Endothelial cell of umbilical vein (primary cell): ENCODE measurements around the gene DYNLT1. TPM values are rescaled to one million over a fixed set of nuclear protein-coding genes. Genes with fewer than 3 reads are reported as not detected.

ENCODE experiments used
- BruUV-seq: library from RNA; stranded (reverse); fragments of 400-500 nt; replicated peaks from 2 replicates; lab custom pipeline; 2021; lab: Mats Ljungman, UMichigan
- CTCF ChIA-PET: fragments of 300-600, 350-600 bp; sonication (Branson Sonifier 250); formaldehyde crosslinking; loops from one replicate; lab custom pipeline; 2021; ENCODE audit warnings: antibody characterized with exemption, inconsistent platforms; lab: Charles Lee
- POLR2A ChIA-PET: fragments of 300-600, 350-600 bp; sonication (Branson Sonifier 250); formaldehyde crosslinking; loops from one replicate; lab custom pipeline; 2021; ENCODE audit warnings: antibody characterized with exemption, inconsistent platforms; lab: Charles Lee
- DNase-seq: peaks from one replicate; pipeline ENCODE4 v3.0.0-alpha.2; 2011; ENCODE audit warnings: low read depth, low spot score
- FAIRE-seq: peaks from 2 replicates; lab custom pipeline; 2011; peaks lifted over from hg19 to GRCh38; lab: Jason Lieb, UNC
- H2AFZ ChIP-seq: 2 replicates; pipeline ENCODE4 v1.6.0; 2012; ENCODE audit warnings: low read depth, low read length, control low read depth, inconsistent platforms
- H3K27ac ChIP-seq: 2 replicates; pipeline ENCODE4 v1.5.1; 2011; ENCODE audit warnings: low read depth, mild to moderate bottlenecking, control low read depth, low read length, moderate library complexity; ENCODE audit not compliant: insufficient read depth
- H3K27me3 ChIP-seq, 2 experiments: 2 replicates each; pipeline versions ENCODE4 v1.6.0 to v1.6.1; 2011; ENCODE audit warnings: low read length in 2 of 2, mixed read lengths in 1 of 2; ENCODE audit not compliant: control insufficient read depth in 2 of 2, insufficient read depth in 2 of 2
- H3K36me3 ChIP-seq, 2 experiments: 2 replicates in 1 of 2; 3 replicates in 1 of 2; pipeline ENCODE4 v1.5.1; 2011; ENCODE audit warnings: low read length in 2 of 2, mild to moderate bottlenecking in 1 of 2, moderate library complexity in 1 of 2; ENCODE audit not compliant: control insufficient read depth in 2 of 2, insufficient read depth in 2 of 2; ENCODE audit errors: extremely low read depth in 1 of 2
- H3K4me1 ChIP-seq: 3 replicates; pipeline ENCODE4 v1.5.1; 2011; ENCODE audit warnings: mild to moderate bottlenecking, low read length; ENCODE audit not compliant: control insufficient read depth, insufficient read depth; ENCODE audit errors: extremely low read depth
- H3K4me2 ChIP-seq: 2 replicates; pipeline ENCODE4 v1.6.1; 2011; ENCODE audit warnings: low read length, control low read depth, mixed read lengths; ENCODE audit not compliant: insufficient read depth
- H3K4me3 ChIP-seq, 3 experiments: fragments of 200-600 bp in 1 of 3; sonication (generic), shearing (Covaris generic) in 1 of 3; replicated peaks in 1 of 3; 2 replicates each; pipeline ENCODE4 v1.5.1; 2011 to 2016; ENCODE audit warnings: control low read depth in 3 of 3, low read length in 3 of 3, mild to moderate bottlenecking in 2 of 3, inconsistent platforms in 1 of 3, low read depth in 1 of 3, moderate library complexity in 1 of 3; ENCODE audit not compliant: insufficient read depth in 1 of 3
- H3K79me2 ChIP-seq: 2 replicates; pipeline ENCODE4 v1.6.0; 2012; ENCODE audit warnings: low read length, inconsistent platforms; ENCODE audit not compliant: control insufficient read depth, insufficient read depth
- H3K9ac ChIP-seq: replicated peaks from 2 replicates; pipeline ENCODE3; 2011; ENCODE audit warnings: low read length, control low read depth; ENCODE audit not compliant: insufficient read depth; ENCODE audit errors: extremely low read depth
- H3K9me1 ChIP-seq: replicated peaks from 3 replicates; pipeline ENCODE4 v1.6.0; 2011; ENCODE audit warnings: mild to moderate bottlenecking, low read length; ENCODE audit not compliant: control insufficient read depth, insufficient read depth; ENCODE audit errors: extremely low read depth
- H3K9me3 ChIP-seq: replicated peaks from 2 replicates; pipeline ENCODE4 v1.5.1; 2012; ENCODE audit warnings: low read length, inconsistent platforms; ENCODE audit not compliant: control insufficient read depth, insufficient read depth
- H4K20me1 ChIP-seq: replicated peaks from 2 replicates; pipeline ENCODE3; 2011; ENCODE audit warnings: mild to moderate bottlenecking, low read length; ENCODE audit not compliant: control insufficient read depth, insufficient read depth; ENCODE audit errors: extremely low read depth
- EZH2 ChIP-seq: IDR thresholded peaks from 2 replicates; pipeline ENCODE4 v1.6.1; 2012; ENCODE audit warnings: borderline replicate concordance, low read depth, mild to moderate bottlenecking, moderate library complexity, low read length, inconsistent platforms; ENCODE audit not compliant: severe bottlenecking
- FOS ChIP-seq: IDR thresholded peaks from 2 replicates; pipeline ENCODE4 v1.6.1; 2011; ENCODE audit warnings: mild to moderate bottlenecking, low read length, moderate library complexity, borderline replicate concordance; ENCODE audit not compliant: insufficient read depth
- GATA2 ChIP-seq: IDR thresholded peaks from 2 replicates; pipeline ENCODE4 v1.7.0; 2011; ENCODE audit warnings: low read depth, mild to moderate bottlenecking, moderate library complexity, mixed read lengths, low read length; ENCODE audit not compliant: insufficient read length, insufficient read depth
- JUN ChIP-seq: IDR thresholded peaks from 2 replicates; pipeline ENCODE4 v1.6.1; 2011; ENCODE audit warnings: borderline replicate concordance, low read depth; ENCODE audit not compliant: insufficient read length, insufficient read depth
- MAX ChIP-seq: IDR thresholded peaks from 2 replicates; pipeline ENCODE4 v1.6.1; 2011; ENCODE audit not compliant: insufficient read depth, insufficient read length
- MYC ChIP-seq: IDR thresholded peaks from one replicate; pipeline ENCODE4 v1.6.1; 2011; ENCODE audit warnings: mild to moderate bottlenecking, low read depth, low read length
- POLR2A ChIP-seq: IDR thresholded peaks from 2 replicates; pipeline ENCODE4 v1.6.1; 2012; ENCODE audit warnings: low read depth, mild to moderate bottlenecking, control low read depth, low read length
- POLR2AphosphoS5 ChIP-seq: IDR thresholded peaks from 2 replicates; pipeline ENCODE4 v1.6.1; 2012; ENCODE audit warnings: low read depth, mild to moderate bottlenecking, control low read depth, low read length, moderate library complexity; ENCODE audit not compliant: insufficient read depth
- dilution Hi-C: fragments of 300-500 bp; cut with MboI; formaldehyde crosslinking; loops from one replicate; pipeline ENCODE4 v1.15.0; 2019; ENCODE audit warnings: low sequenced_read_pairs; ENCODE audit not compliant: extremely low pct_ligation_motif_present
- intact Hi-C: fragments of 100-400 bp; cut with micrococcal nuclease; formaldehyde crosslinking; loops from one replicate; pipeline ENCODE4 v1.10.0; 2022
- polyA plus RNA-seq, 4 experiments: library from polyadenylated mRNA; depleted of rRNA in 3 of 4; stranded (reverse) in 3 of 4; unstranded in 1 of 4; fragments of >200 nt; gene quantifications; 2 replicates each; pipeline versions ENCODE4 v1.2.1 to v1.2.3, GENCODE V29; 2011 to 2012; ENCODE audit warnings: missing spikeins in 1 of 4
- total RNA-seq: library from RNA; stranded (reverse); gene quantifications from 2 replicates; pipeline ENCODE4 v1.2.3, GENCODE V29; 2021
- TF ChIP-seq, protein P1 (sequence below), 2 donors: IDR thresholded peaks; 1 replicate in 1 of 2; 2 replicates in 1 of 2; pipeline ENCODE4 v1.5.1; 2011; ENCODE audit warnings: low read length in 2 of 2, mild to moderate bottlenecking in 2 of 2, moderate library complexity in 2 of 2, control low read depth in 1 of 2, inconsistent platforms in 1 of 2, low read depth in 1 of 2; ENCODE audit not compliant: insufficient read depth in 1 of 2; ENCODE audit errors: extremely low read depth in 1 of 2

The DYNLT1 gene
- total and polyA plus RNA-seq, 2 donors (not counting 3 experiments of a cell fraction or from before 2014, with no cell fraction given): 162 to 267 TPM

GRCh38 chr6:158640519-158640918, 4.0 kb downstream of the DYNLT1 start:
- ChIA-PET POLR2A (no interaction called here), CTCF (interaction anchor here (0.6 kb wide), 1 partner anchor 309 kb away, joined by 3 read pairs; no protein-coding TSS in a partner anchor)
- Histone ChIP-seq H3K27ac (no peak overlapping the region), H3K36me3 (peaks cover 3 to 9% of the 10 kb centered on the region in 2 experiments), H3K4me1 (peaks cover 28% of the 10 kb centered on the region), H3K4me3 (no peak overlapping the region), H2AFZ (no peak overlapping the region), H3K9me3 (no peaks in the 10 kb centered on the region), H3K4me2 (no peak overlapping the region), H4K20me1 (no peaks in the 10 kb centered on the region), H3K27me3 (no peaks in the 10 kb centered on the region), H3K9me1 (no peaks in the 10 kb centered on the region), H3K79me2 (peaks cover 51% of the 10 kb centered on the region), H3K9ac (no peak overlapping the region)
- dilution Hi-C loops (no loop called here), intact Hi-C loops (loop anchor here (5.0 kb wide), 1 partner anchor 83 kb away; no protein-coding TSS in a partner anchor)
- no peak for DNase-seq
- BruUV-seq: no TSS peak
- FAIRE-seq: peak; percentile 8
- TF ChIP-seq FOS: no peak
- TF ChIP-seq MYC: no peak
- TF ChIP-seq POLR2AphosphoS5: no peak
- TF ChIP-seq JUN: no peak
- TF ChIP-seq, protein P1, sequence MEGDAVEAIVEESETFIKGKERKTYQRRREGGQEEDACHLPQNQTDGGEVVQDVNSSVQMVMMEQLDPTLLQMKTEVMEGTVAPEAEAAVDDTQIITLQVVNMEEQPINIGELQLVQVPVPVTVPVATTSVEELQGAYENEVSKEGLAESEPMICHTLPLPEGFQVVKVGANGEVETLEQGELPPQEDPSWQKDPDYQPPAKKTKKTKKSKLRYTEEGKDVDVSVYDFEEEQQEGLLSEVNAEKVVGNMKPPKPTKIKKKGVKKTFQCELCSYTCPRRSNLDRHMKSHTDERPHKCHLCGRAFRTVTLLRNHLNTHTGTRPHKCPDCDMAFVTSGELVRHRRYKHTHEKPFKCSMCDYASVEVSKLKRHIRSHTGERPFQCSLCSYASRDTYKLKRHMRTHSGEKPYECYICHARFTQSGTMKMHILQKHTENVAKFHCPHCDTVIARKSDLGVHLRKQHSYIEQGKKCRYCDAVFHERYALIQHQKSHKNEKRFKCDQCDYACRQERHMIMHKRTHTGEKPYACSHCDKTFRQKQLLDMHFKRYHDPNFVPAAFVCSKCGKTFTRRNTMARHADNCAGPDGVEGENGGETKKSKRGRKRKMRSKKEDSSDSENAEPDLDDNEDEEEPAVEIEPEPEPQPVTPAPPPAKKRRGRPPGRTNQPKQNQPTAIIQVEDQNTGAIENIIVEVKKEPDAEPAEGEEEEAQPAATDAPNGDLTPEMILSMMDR (IDR thresholded peaks at IDR 0.05; ENCODE audit: extremely low read depth in 1 of 2, insufficient read depth in 1 of 2, low read depth in 1 of 2, low read length in 2 of 2): no peak
- no peak for TF ChIP-seq MAX
- TF ChIP-seq EZH2: no peak
- TF ChIP-seq POLR2A: no peak
- no peak for TF ChIP-seq GATA2
